GM23338 (cell line): ENCODE data around the gene SCUBE2.

Experiments
- CREB1 ChIP-seq: fragments of 250-450 bp; sonication (Bioruptor Pico); IDR thresholded peaks from 2 replicates; pipeline ENCODE4 v1.5.0; 2020; ENCODE audit warnings: low read depth, mild to moderate bottlenecking, moderate library complexity
- EZH2 ChIP-seq: fragments of 200-600 bp; sonication (generic); IDR thresholded peaks from one replicate; pipeline ENCODE4 v1.8.0; 2017; ENCODE audit warnings: antibody characterized with exemption, mild to moderate bottlenecking, low read depth; ENCODE audit not compliant: unreplicated experiment
- EZH2phosphoT487 ChIP-seq: fragments of 200-600 bp; sonication (generic); IDR thresholded peaks from one replicate; pipeline ENCODE4 v1.8.1; 2018; ENCODE audit warnings: antibody characterized with exemption; ENCODE audit not compliant: unreplicated experiment
- JUNB ChIP-seq: IDR thresholded peaks from one replicate; pipeline ENCODE4 v1.6.1; 2016; ENCODE audit warnings: antibody characterized with exemption; ENCODE audit not compliant: unreplicated experiment
- STAT1 ChIP-seq: IDR thresholded peaks from one replicate; pipeline ENCODE4 v1.6.1; 2016; ENCODE audit warnings: antibody characterized with exemption; ENCODE audit not compliant: unreplicated experiment
- TF ChIP-seq, protein P1 (sequence below), 2 experiments: fragments of 200-600 bp in 1 of 2; sonication (generic) in 1 of 2; conservative IDR thresholded peaks; 2 replicates each; pipeline versions ENCODE4 v1.5.1 to v1.6.1; 2016 to 2017; ENCODE audit warnings: antibody characterized with exemption in 2 of 2, low read depth in 2 of 2, mild to moderate bottlenecking in 2 of 2, moderate library complexity in 1 of 2
- TF ChIP-seq, protein P2 (sequence below): IDR thresholded peaks from one replicate; pipeline ENCODE4 v1.6.1; 2018; ENCODE audit warnings: antibody characterized with exemption; ENCODE audit not compliant: unreplicated experiment

DNA sequence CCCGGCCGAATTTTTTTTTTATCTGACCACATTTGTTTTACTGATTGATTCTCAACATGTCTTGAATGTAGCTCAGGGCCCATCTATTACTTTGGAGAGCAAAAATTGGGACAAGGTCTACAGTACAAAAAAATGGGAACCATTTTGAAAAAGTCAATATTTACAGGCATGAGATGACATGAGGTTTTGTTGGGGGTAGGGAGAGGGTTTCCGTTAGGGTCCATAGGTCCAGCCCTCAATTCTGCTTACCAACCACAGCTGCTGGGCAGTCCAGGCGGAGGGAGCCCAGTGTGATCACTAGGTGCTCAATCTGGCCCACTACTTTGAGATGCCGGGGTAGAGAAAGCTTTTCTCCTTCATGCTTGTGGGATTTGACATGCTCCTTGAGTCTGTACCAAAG is 105.9 kb downstream of the SCUBE2 start:
- TF ChIP-seq, protein P1, sequence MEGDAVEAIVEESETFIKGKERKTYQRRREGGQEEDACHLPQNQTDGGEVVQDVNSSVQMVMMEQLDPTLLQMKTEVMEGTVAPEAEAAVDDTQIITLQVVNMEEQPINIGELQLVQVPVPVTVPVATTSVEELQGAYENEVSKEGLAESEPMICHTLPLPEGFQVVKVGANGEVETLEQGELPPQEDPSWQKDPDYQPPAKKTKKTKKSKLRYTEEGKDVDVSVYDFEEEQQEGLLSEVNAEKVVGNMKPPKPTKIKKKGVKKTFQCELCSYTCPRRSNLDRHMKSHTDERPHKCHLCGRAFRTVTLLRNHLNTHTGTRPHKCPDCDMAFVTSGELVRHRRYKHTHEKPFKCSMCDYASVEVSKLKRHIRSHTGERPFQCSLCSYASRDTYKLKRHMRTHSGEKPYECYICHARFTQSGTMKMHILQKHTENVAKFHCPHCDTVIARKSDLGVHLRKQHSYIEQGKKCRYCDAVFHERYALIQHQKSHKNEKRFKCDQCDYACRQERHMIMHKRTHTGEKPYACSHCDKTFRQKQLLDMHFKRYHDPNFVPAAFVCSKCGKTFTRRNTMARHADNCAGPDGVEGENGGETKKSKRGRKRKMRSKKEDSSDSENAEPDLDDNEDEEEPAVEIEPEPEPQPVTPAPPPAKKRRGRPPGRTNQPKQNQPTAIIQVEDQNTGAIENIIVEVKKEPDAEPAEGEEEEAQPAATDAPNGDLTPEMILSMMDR (conservative IDR thresholded peaks at IDR 0.05; ENCODE audit: low read depth in 2 of 2), result no peak
- TF ChIP-seq EZH2phosphoT487, result no peak
- TF ChIP-seq CREB1 (CRISPR knock-in tag), result no peak
- TF ChIP-seq EZH2, result no peak
- TF ChIP-seq, protein P2, sequence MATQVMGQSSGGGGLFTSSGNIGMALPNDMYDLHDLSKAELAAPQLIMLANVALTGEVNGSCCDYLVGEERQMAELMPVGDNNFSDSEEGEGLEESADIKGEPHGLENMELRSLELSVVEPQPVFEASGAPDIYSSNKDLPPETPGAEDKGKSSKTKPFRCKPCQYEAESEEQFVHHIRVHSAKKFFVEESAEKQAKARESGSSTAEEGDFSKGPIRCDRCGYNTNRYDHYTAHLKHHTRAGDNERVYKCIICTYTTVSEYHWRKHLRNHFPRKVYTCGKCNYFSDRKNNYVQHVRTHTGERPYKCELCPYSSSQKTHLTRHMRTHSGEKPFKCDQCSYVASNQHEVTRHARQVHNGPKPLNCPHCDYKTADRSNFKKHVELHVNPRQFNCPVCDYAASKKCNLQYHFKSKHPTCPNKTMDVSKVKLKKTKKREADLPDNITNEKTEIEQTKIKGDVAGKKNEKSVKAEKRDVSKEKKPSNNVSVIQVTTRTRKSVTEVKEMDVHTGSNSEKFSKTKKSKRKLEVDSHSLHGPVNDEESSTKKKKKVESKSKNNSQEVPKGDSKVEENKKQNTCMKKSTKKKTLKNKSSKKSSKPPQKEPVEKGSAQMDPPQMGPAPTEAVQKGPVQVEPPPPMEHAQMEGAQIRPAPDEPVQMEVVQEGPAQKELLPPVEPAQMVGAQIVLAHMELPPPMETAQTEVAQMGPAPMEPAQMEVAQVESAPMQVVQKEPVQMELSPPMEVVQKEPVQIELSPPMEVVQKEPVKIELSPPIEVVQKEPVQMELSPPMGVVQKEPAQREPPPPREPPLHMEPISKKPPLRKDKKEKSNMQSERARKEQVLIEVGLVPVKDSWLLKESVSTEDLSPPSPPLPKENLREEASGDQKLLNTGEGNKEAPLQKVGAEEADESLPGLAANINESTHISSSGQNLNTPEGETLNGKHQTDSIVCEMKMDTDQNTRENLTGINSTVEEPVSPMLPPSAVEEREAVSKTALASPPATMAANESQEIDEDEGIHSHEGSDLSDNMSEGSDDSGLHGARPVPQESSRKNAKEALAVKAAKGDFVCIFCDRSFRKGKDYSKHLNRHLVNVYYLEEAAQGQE, result no peak
- no peak for TF ChIP-seq JUNB
- no peak for TF ChIP-seq STAT1
